Caco-2 (cell line): Measurements from ENCODE around the gene PVRIG. TPM values are rescaled to one million over a fixed set of nuclear protein-coding genes. Genes with fewer than 3 reads are reported as not detected.
"Not testable (repeated sequence)": the region's sequence is repeated elsewhere in the genome, so short reads cannot be mapped to it uniquely, and the experiment has no call there.

Experiments used
- Bru-seq: library from RNA; stranded (reverse); fragments of 400-500 nt; gene quantifications from one replicate; lab custom pipeline; 2021; lab: Mats Ljungman, UMichigan
- BruChase-seq, 2 experiments: library from RNA; stranded (reverse); fragments of 400-500 nt; gene quantifications; one replicate each; lab custom pipeline; 2021; lab: Mats Ljungman, UMichigan
- BruUV-seq: library from RNA; stranded (reverse); fragments of 400-500 nt; replicated peaks from 2 replicates; lab custom pipeline; 2021; lab: Mats Ljungman, UMichigan
- CTCF ChIA-PET: fragments of 300-600 bp; sonication (Branson Sonifier 250); formaldehyde crosslinking; loops from one replicate; lab custom pipeline; 2022; ENCODE audit warnings: antibody characterized with exemption; lab: Charles Lee
- POLR2A ChIA-PET: fragments of 300-600 bp; sonication (Branson Sonifier 250); formaldehyde crosslinking; loops from one replicate; lab custom pipeline; 2022; ENCODE audit warnings: antibody characterized with exemption; lab: Charles Lee
- DNase-seq, 2 experiments: peaks; one replicate each; pipeline versions ENCODE4 v3.0.0 to v3.0.0-alpha.2; 2020 to 2022
- H3K27me3 ChIP-seq: replicated peaks from 2 replicates; pipeline ENCODE4 v1.6.0; 2011; ENCODE audit warnings: low read length; ENCODE audit not compliant: control insufficient read depth, insufficient read depth
- H3K36me3 ChIP-seq: 2 replicates; pipeline ENCODE4 v1.5.1; 2011; ENCODE audit warnings: low read length; ENCODE audit not compliant: control insufficient read depth, insufficient read depth
- H3K4me1 ChIP-seq: fragments of 250-450 bp; sonication (Bioruptor Pico); 2 replicates; pipeline ENCODE4 v1.5.1; 2020; ENCODE audit warnings: mild to moderate bottlenecking
- H3K4me3 ChIP-seq: 2 replicates; pipeline ENCODE4 v1.5.1; 2011; ENCODE audit warnings: low read depth, mild to moderate bottlenecking, control low read depth, low read length
- H3K9me3 ChIP-seq: fragments of 250-450 bp; sonication (Bioruptor Pico); 2 replicates; pipeline ENCODE4 v1.5.1; 2020; ENCODE audit warnings: mild to moderate bottlenecking, moderate library complexity
- H3K27ac Mint-ChIP-seq: one replicate; pipeline ENCODE4 v1.8.0; 2022; ENCODE audit warnings: mixed read lengths; ENCODE audit not compliant: unreplicated experiment
- H3K27me3 Mint-ChIP-seq: one replicate; pipeline ENCODE4 v1.8.0; 2022; ENCODE audit warnings: mixed read lengths; ENCODE audit not compliant: insufficient read depth, unreplicated experiment
- H3K36me3 Mint-ChIP-seq: one replicate; pipeline ENCODE4 v1.8.0; 2022; ENCODE audit warnings: mild to moderate bottlenecking, mixed read lengths; ENCODE audit not compliant: insufficient read depth, unreplicated experiment
- H3K4me1 Mint-ChIP-seq: one replicate; pipeline ENCODE4 v1.8.0; 2022; ENCODE audit warnings: low read depth, mixed read lengths; ENCODE audit not compliant: unreplicated experiment
- H3K4me3 Mint-ChIP-seq: one replicate; pipeline ENCODE4 v1.8.0; 2022; ENCODE audit warnings: mild to moderate bottlenecking, moderate library complexity, mixed read lengths; ENCODE audit not compliant: unreplicated experiment
- H3K9me3 Mint-ChIP-seq: one replicate; pipeline ENCODE4 v1.8.0; 2022; ENCODE audit warnings: mixed read lengths; ENCODE audit not compliant: unreplicated experiment
- CTCF ChIP-seq, 2 experiments: fragments of 200-600 bp in 1 of 2; IDR thresholded peaks; 1 replicate in 1 of 2; 2 replicates in 1 of 2; pipeline versions ENCODE4 v1.5.1 to v1.8.0; 2011 to 2022; ENCODE audit warnings: antibody characterized with exemption in 1 of 2, control low read depth in 1 of 2, inconsistent platforms in 1 of 2, low read depth in 1 of 2, low read length in 1 of 2, mild to moderate bottlenecking in 1 of 2, moderate library complexity in 1 of 2; ENCODE audit not compliant: insufficient read depth in 1 of 2, severe bottlenecking in 1 of 2, unreplicated experiment in 1 of 2
- intact Hi-C: fragments of 100-400 bp; cut with micrococcal nuclease; formaldehyde crosslinking; loops from one replicate; pipeline ENCODE4 v1.10.0; 2022; ENCODE audit not compliant: unreplicated experiment
- long read RNA-seq: library from polyadenylated mRNA; stranded (forward); transcript quantifications from one replicate; pipeline ENCODE4 v2.0.0, GENCODE V29; 2022
- total RNA-seq: library from RNA; stranded (reverse); gene quantifications from 2 replicates; pipeline ENCODE4 v1.2.3, GENCODE V29; 2022

PVRIG gene
- not detected in 2 replicates for total RNA-seq
- not detected for Bru-seq, nascent RNA
- not detected for BruChase-seq, experiment 1, labeled RNA remaining after a 2-hour chase
- not detected for BruChase-seq, experiment 2, labeled RNA remaining after a 6-hour chase
- long read RNA-seq = 0 reads

GRCh38 chr7:100219801-100220585, at the start of gene PVRIG:
TSS of gene PVRIG (plus strand) at chr7:100219949. CDS start at chr7:100219971, 22 bp downstream.
- CTCF ChIA-PET, H3K4me3 Mint-ChIP-seq, H3K36me3 ChIP-seq, H3K4me3 ChIP-seq, H3K27me3 Mint-ChIP-seq, H3K27ac Mint-ChIP-seq, intact Hi-C loops, H3K9me3 ChIP-seq, H3K4me1 Mint-ChIP-seq, POLR2A ChIA-PET, H3K27me3 ChIP-seq, BruUV-seq, DNase-seq, H3K4me1 ChIP-seq, H3K9me3 Mint-ChIP-seq: not testable (repeated sequence)
- H3K36me3 Mint-ChIP-seq = peaks cover 22% of the 10 kb centered on the region

- CTCF ChIA-PET = interaction anchor here (0.6 kb wide), 1 partner anchor 103 kb away, joined by 3 read pairs; no protein-coding TSS in a partner anchor
- no peaks in the 10 kb centered on the region for H3K27me3 Mint-ChIP-seq
- Histone ChIP-seq H3K4me3 (no peak overlapping the region; the same call in 1 of the 2 replicates), H3K4me1 (peaks cover 19% of the 10 kb centered on the region), H3K36me3 (no peaks in the 10 kb centered on the region), H3K9me3 (no peaks in the 10 kb centered on the region), H3K27me3 (no peaks in the 10 kb centered on the region)
- TF ChIP-seq CTCF (IDR thresholded peaks at IDR 0.05; ENCODE audit: insufficient read depth in 1 of 2, low read depth in 1 of 2, low read length in 1 of 2, severe bottlenecking in 1 of 2, unreplicated experiment in 1 of 2) = no peak
- H3K9me3 Mint-ChIP-seq = no peaks in the 10 kb centered on the region
- intact Hi-C loops = no loop called here
- POLR2A ChIA-PET = no interaction called here
- H3K27ac Mint-ChIP-seq = no peak overlapping the region
- peak overlapping the region; percentile 46 for H3K4me3 Mint-ChIP-seq
- BruUV-seq = no TSS peak
- DNase-seq = no peak
- H3K4me1 Mint-ChIP-seq = peaks cover 33% of the 10 kb centered on the region
- no peaks in the 10 kb centered on the region for H3K36me3 Mint-ChIP-seq
Observed at GRCh38 chr7:100170101-100170897, 49.5 kb upstream of the PVRIG start.

- Histone ChIP-seq H3K9me3 (no peaks in the 10 kb centered on the region), H3K4me3 (peak overlapping the region; percentile 42), H3K4me1 (peaks cover 19% of the 10 kb centered on the region), H3K36me3 (no peaks in the 10 kb centered on the region), H3K27me3 (no peaks in the 10 kb centered on the region)
- no peak for DNase-seq
- POLR2A ChIA-PET = no interaction called here
- Mint-ChIP-seq H3K9me3 (no peaks in the 10 kb centered on the region), H3K4me3 (peak overlapping the region; percentile 46), H3K36me3 (no peaks in the 10 kb centered on the region), H3K4me1 (peaks cover 39% of the 10 kb centered on the region), H3K27ac (no peak overlapping the region), H3K27me3 (no peaks in the 10 kb centered on the region)
- CTCF ChIA-PET = interaction anchor here (0.6 kb wide), 1 partner anchor 61 kb away, joined by 4 read pairs; no protein-coding TSS in a partner anchor
- intact Hi-C loops = no loop called here
- TF ChIP-seq CTCF (IDR thresholded peaks at IDR 0.05; ENCODE audit: insufficient read depth in 1 of 2, low read depth in 1 of 2, low read length in 1 of 2, severe bottlenecking in 1 of 2, unreplicated experiment in 1 of 2) = no peak
- no TSS peak for BruUV-seq
Observed at GRCh38 chr7:100171087-100171681, 48.6 kb upstream of the PVRIG start.
